H1 (cell line): ENCODE data around the gene CHST12. TPM values are rescaled to one million over a fixed set of nuclear protein-coding genes. Genes with fewer than 3 reads are reported as not detected.

ENCODE experiments used
- BCL11A ChIP-seq, 2 experiments: IDR thresholded peaks; one replicate each; pipeline ENCODE4 v1.6.1; 2011; ENCODE audit warnings: low read depth in 2 of 2, low read length in 2 of 2, mild to moderate bottlenecking in 2 of 2
- CHD1 ChIP-seq: IDR thresholded peaks from 2 replicates; pipeline ENCODE4 v1.6.1; 2012; ENCODE audit warnings: low read depth, low read length, improper control_type of control experiment
- CHD2 ChIP-seq: IDR thresholded peaks from 2 replicates; pipeline ENCODE4 v1.6.1; 2012; ENCODE audit warnings: low read length, improper control_type of control experiment
- CTBP2 ChIP-seq: IDR thresholded peaks from 2 replicates; pipeline ENCODE4 v1.7.0; 2011; ENCODE audit warnings: borderline replicate concordance, mild to moderate bottlenecking, moderate library complexity, mixed read lengths, low read length; ENCODE audit not compliant: insufficient read depth, insufficient read length
- E2F6 ChIP-seq: IDR thresholded peaks from 2 replicates; pipeline ENCODE4 v1.6.1; 2012; ENCODE audit warnings: inconsistent platforms
- EP300 ChIP-seq, 2 experiments: IDR thresholded peaks; 1 replicate in 1 of 2; 2 replicates in 1 of 2; pipeline ENCODE4 v1.6.1; 2011 to 2012; ENCODE audit warnings: low read depth in 2 of 2, low read length in 2 of 2, mild to moderate bottlenecking in 2 of 2, borderline replicate concordance in 1 of 2, inconsistent platforms in 1 of 2, moderate library complexity in 1 of 2
- EZH2 ChIP-seq: fragments of 200-600 bp; sonication (generic); IDR thresholded peaks from 2 replicates; pipeline ENCODE4 v1.7.1; 2012; ENCODE audit warnings: low read depth, mild to moderate bottlenecking, moderate library complexity, low read length, inconsistent platforms; ENCODE audit not compliant: severe bottlenecking
- GABPA ChIP-seq: IDR thresholded peaks from 2 replicates; pipeline ENCODE4 v1.6.1; 2011; ENCODE audit warnings: mild to moderate bottlenecking, low read length, moderate library complexity, borderline replicate concordance; ENCODE audit not compliant: insufficient read depth
- JUND ChIP-seq: IDR thresholded peaks from 2 replicates; pipeline ENCODE4 v1.6.1; 2011; ENCODE audit warnings: mild to moderate bottlenecking, improper control_type of control experiment, low read length
- MAFK ChIP-seq: IDR thresholded peaks from 2 replicates; pipeline ENCODE4 v1.6.1; 2012; ENCODE audit warnings: low read depth, mild to moderate bottlenecking, improper control_type of control experiment, low read length
- PHF8 ChIP-seq: fragments of 200-600 bp; sonication (generic); conservative IDR thresholded peaks from 2 replicates; pipeline ENCODE4 v1.7.1; 2012; ENCODE audit warnings: low read depth, mild to moderate bottlenecking, inconsistent platforms, low read length, moderate library complexity
- POLR2A ChIP-seq, 2 experiments: IDR thresholded peaks; 1 replicate in 1 of 2; 2 replicates in 1 of 2; pipeline ENCODE4 v1.6.1; 2011; ENCODE audit warnings: low read depth in 2 of 2, low read length in 2 of 2, mild to moderate bottlenecking in 2 of 2; ENCODE audit errors: control extremely low read depth in 1 of 2
- POLR2AphosphoS5 ChIP-seq: IDR thresholded peaks from 2 replicates; pipeline ENCODE4 v1.6.1; 2011; ENCODE audit warnings: low read depth, low read length
- RBBP5 ChIP-seq: IDR thresholded peaks from 2 replicates; pipeline ENCODE4 v1.7.1; 2012; ENCODE audit warnings: low read depth, mild to moderate bottlenecking, inconsistent platforms, low read length, moderate library complexity, borderline replicate concordance
- RNF2 ChIP-seq: fragments of 200-900, 300-1000 bp; sonication (generic); IDR thresholded peaks from 2 replicates; pipeline ENCODE4 v1.7.1; 2016; ENCODE audit warnings: borderline replicate concordance, low read depth, mild to moderate bottlenecking, antibody characterized with exemption, low read length; ENCODE audit not compliant: poor library complexity, severe bottlenecking; ENCODE audit errors: missing control alignments
- SIN3A ChIP-seq, 2 experiments: IDR thresholded peaks in 1 of 2; conservative IDR thresholded peaks in 1 of 2; 2 replicates each; pipeline ENCODE4 v1.6.1; 2011 to 2012; ENCODE audit warnings: low read length in 2 of 2, improper control_type of control experiment in 1 of 2, low read depth in 1 of 2, mild to moderate bottlenecking in 1 of 2
- SIRT6 ChIP-seq: IDR thresholded peaks from one replicate; pipeline ENCODE4 v1.7.1; 2012; ENCODE audit warnings: low read length, inconsistent platforms
- SIX5 ChIP-seq: IDR thresholded peaks from 2 replicates; pipeline ENCODE4 v1.6.1; 2011; ENCODE audit warnings: mild to moderate bottlenecking, low read depth, low read length
- SP4 ChIP-seq: IDR thresholded peaks from 2 replicates; pipeline ENCODE4 v1.6.1; 2012; ENCODE audit warnings: low read length, inconsistent platforms
- TAF1 ChIP-seq: IDR thresholded peaks from 2 replicates; pipeline ENCODE4 v1.6.1; 2011; ENCODE audit warnings: mild to moderate bottlenecking, low read depth, low read length
- TBP ChIP-seq: IDR thresholded peaks from 2 replicates; pipeline ENCODE4 v1.6.1; 2011; ENCODE audit warnings: low read depth, low read length, improper control_type of control experiment
- TEAD4 ChIP-seq: IDR thresholded peaks from 2 replicates; pipeline ENCODE4 v1.6.1; 2012; ENCODE audit warnings: low read depth, low read length, inconsistent platforms, mixed read lengths
- ZNF274 ChIP-seq: IDR thresholded peaks from 2 replicates; pipeline ENCODE4 v1.7.0; 2012; ENCODE audit warnings: low read length, borderline replicate concordance; ENCODE audit errors: extremely low read depth
- polyA plus RNA-seq, 7 experiments: library from polyadenylated mRNA; depleted of rRNA in 3 of 7; stranded (reverse) in 5 of 7; unstranded in 2 of 7; fragments of >200 nt in 5 of 7; fragments of 200-250 nt in 2 of 7; gene quantifications; 1 replicate in 5 of 7; 2 replicates in 1 of 7; 4 replicates in 1 of 7; pipeline versions ENCODE4 v1.2.1 to v1.2.3, GENCODE V29; 2011 to 2013; ENCODE audit warnings: missing spikeins in 2 of 7, mixed read lengths in 2 of 7
- total RNA-seq: library from RNA; stranded (reverse); fragmentation: NEBNext Ultra II Directional; extraction: Animal tissue kit (Norgen Biotek cat#: 25700); gene quantifications from 2 replicates; pipeline ENCODE4 v1.2.1, GENCODE V29; 2021

The CHST12 gene
- total and polyA plus RNA-seq, 2 of the 8 experiments (the other 6 are each of a cell fraction or from before 2014, with no cell fraction given), result 13.4 to 24.1 TPM

GRCh38 chr7:2451171-2452073 lies 48.0 kb downstream of the CHST12 start (continued):
- peak; percentile 22 for TF ChIP-seq E2F6
- TF ChIP-seq TAF1, result no peak
- no peak for TF ChIP-seq SIN3A (conservative IDR thresholded peaks at IDR 0.05 in 1 of 2, IDR thresholded peaks at IDR 0.05 in 1 of 2; ENCODE audit: low read depth in 1 of 2, low read length in 2 of 2)
- TF ChIP-seq SIRT6, result no peak
- peak; percentile 82 for TF ChIP-seq TEAD4
- no peak for TF ChIP-seq CTBP2
- no peak for TF ChIP-seq SP4
- TF ChIP-seq TBP, result no peak
- TF ChIP-seq MAFK, result no peak
- TF ChIP-seq EP300 (IDR thresholded peaks at IDR 0.05; ENCODE audit: borderline replicate concordance in 1 of 2, low read depth in 2 of 2, low read length in 2 of 2), result no peak
- TF ChIP-seq ZNF274, result no peak
- TF ChIP-seq PHF8, result no peak
- TF ChIP-seq CHD2, result no peak; the same call in 1 of the 2 replicates
- TF ChIP-seq JUND, result no peak
- TF ChIP-seq CHD1, result no peak
- TF ChIP-seq POLR2AphosphoS5, result no peak
- no peak for TF ChIP-seq BCL11A (IDR thresholded peaks at IDR 0.05; ENCODE audit: low read depth in 2 of 2, low read length in 2 of 2)
- no peak for TF ChIP-seq RBBP5
- peak; percentile 84 for TF ChIP-seq GABPA
- TF ChIP-seq POLR2A (IDR thresholded peaks at IDR 0.05; ENCODE audit: control extremely low read depth in 1 of 2, low read depth in 2 of 2, low read length in 2 of 2), result no peak; a peak in 1 of 3 replicates
- TF ChIP-seq EZH2, result peak; percentile 21
- TF ChIP-seq SIX5, result no peak
- no peak for TF ChIP-seq RNF2
